Fibroblast of peridontal ligament (primary cell): ENCODE data around the gene NOP58.
"Not testable (repeated sequence)": the region's sequence is repeated elsewhere in the genome, so short reads cannot be mapped to it uniquely, and the experiment has no call there.

ENCODE experiments used
- DNase-seq: peaks from one replicate; pipeline ENCODE4 v3.0.0-alpha.2; 2010; ENCODE audit errors: extremely low read depth

NOP58 gene

DNA sequence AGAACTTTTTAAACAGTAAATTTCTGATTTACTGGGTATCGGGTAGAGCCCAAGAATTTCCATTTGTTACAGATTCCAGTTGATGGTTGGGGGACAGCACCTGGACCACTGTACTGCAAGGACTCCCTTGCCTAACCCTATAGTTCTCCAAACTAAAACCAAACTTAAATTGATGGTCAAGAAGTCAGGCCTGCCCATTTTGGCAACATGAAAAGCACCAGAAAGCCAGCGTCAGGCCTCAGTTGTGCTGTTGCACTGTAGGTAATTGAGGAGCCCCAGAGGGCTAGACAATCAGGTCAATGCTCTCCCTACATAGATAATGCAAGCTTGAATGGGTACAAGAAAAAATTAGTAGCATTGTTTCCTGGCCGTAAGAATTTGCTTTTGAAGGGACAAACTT is 40.5 kb downstream of the NOP58 start:
- no peak for DNase-seq

DNA sequence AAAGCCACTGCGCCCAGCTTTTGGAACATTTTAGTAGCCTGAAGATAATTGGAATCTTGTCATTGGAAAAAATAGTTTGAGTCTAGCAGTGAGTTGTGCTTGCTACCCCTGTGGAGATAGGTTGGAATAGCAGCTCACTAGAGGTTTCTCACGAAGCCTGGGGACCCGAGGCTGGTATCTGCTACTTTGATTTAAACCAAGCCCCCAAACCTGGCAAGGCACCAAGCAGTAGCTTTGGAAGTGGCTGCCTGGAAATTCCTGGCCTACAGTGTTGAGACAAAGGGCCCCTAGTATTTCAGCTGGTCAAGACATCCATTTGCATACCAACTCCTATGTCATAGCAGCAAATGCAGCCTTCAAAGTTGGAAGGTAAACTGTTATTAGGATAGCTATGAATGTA is 42.1 kb downstream of the NOP58 start:
- no peak for DNase-seq

DNA sequence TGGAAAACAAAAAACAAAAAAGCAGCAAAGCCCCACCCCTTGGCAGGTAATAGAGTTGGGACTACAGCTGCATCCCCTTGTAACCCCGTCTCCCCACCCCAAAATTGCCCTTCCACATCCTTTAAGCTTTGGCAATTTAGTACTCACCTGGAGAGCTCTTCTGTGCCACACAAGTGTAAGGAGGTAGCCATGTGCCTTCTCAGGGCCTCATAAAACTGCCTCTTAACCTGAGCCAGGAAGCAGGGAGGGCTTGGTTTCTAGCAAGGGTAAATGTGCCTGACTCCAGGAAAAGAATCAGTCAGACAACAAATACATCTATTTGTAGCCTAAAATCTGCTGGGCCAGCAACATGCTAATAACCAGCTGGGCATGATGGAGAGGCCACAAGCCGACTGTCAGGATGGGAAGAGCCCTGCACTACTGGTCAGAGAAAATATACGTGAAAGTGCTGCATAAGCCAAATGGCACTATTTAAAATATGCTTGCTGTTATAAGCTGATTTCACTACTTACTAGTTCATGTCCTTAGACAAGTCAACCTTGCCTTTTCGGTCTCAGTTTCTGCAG is 46.3 kb downstream of the NOP58 start:
- no peak for DNase-seq

DNA sequence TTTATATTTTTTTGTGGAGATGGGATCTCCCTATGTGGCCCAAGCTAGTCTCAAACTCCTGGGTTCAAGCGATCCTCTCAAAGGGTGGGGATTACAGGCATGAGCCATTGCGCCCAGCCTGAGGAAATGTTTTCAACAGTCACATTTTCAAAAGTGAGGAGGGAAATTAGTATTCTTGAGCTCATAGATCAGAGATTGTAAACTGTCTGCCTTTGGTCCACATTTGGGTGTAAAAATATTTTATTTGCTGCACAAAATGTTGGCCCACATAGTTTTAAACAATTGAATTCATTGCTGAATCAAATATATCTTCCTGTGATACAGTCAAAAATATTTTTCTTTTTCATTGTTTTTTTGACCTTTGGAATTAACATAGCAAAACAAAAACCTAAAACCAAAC is 48.6 kb downstream of the NOP58 start:
- DNase-seq = no peak

DNA sequence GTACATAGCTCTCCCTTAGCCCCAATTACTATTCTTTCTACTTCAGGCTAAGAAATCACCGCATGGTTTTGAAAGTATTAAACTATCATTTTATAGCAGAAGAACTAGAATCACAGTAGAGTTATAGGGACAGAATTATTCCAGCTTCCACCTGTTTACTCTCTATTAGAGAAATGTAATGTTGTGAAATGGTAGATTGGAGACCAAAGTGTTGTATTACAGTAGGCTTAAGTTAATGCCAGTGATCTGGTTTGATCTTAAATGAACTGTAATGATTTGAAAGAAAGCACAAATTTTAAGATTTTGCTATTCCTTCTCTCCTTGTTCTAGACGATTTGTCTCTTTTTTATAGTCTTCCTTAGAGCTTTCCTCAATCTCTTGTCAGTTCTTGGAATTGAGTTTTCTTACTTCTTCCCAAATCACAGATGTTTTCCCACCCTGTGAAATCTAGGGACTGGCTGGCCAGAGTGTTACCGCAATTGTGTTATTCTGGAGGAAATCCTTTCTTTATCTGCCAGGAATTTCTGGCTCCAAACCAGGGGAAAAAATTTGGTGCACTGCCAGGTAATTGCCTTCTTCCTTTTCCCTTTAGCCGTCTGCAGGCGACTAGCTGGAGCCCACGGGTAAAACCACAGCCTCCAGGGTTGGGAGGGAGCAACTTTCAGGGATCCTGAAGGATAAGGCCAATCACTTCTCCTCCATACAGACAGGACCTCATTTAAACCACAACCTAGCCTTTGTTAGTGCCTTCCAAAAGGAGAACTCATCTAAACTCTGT is 51.7 kb downstream of the NOP58 start:
- DNase-seq = peak; percentile 97

DNA sequence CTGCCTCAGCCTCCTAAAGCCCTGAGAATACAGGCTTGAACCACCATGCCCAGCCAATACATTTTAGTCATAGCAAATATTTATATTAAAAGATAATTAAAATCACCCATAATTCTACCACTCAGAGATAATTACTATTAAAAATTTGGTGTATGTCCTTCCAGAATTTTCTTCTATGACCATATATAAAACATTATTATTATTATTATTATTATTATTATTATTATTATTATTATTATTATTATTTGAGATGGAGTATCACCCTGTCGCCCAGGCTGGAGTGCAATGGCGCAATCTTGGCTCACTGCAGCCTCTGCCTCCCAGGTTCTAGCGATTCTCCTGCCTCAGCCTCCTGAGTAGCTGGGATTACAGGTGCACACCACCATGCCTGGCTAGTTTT is 54.8 kb downstream of the NOP58 start:
- DNase-seq = not testable (repeated sequence)

DNA sequence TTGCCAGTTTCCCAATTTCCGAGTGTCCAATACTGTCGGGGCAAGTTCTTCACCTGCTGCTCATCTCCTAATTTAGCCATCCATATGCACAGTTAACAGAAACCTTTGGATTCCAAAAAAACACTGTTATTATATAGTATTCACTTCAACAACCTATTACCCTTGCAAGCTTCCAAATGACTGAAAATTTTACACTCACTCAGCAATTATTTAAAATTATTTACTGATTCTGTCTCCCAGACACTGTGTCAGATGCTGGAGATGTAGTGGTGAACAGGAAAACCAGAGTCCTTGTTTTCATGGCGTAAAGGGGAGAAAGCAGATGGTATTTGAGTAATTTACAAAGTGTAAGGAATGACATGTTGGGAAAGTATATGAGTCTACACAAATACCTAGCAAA is 56.9 kb downstream of the NOP58 start:
- DNase-seq = no peak

DNA sequence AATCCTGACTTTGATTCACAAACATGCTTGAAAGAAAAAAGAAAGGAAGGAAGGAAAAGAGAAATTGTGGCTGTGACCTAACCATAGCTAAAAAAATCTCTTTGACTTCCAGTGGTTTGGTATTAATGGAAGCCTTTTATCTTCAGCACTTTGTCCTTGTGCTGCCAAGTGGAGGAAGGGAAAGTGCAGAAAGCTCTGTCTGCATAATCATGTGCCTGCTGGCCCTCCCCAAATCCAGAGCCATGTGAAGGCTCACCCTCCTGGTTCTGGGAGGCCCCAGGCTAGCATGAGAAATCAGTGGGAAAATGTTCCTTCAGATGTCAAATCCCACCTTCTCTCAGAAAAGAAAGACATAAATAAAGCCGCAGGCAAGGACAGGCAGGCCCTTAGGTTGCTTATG is 62.3 kb downstream of the NOP58 start:
- DNase-seq = no peak

DNA sequence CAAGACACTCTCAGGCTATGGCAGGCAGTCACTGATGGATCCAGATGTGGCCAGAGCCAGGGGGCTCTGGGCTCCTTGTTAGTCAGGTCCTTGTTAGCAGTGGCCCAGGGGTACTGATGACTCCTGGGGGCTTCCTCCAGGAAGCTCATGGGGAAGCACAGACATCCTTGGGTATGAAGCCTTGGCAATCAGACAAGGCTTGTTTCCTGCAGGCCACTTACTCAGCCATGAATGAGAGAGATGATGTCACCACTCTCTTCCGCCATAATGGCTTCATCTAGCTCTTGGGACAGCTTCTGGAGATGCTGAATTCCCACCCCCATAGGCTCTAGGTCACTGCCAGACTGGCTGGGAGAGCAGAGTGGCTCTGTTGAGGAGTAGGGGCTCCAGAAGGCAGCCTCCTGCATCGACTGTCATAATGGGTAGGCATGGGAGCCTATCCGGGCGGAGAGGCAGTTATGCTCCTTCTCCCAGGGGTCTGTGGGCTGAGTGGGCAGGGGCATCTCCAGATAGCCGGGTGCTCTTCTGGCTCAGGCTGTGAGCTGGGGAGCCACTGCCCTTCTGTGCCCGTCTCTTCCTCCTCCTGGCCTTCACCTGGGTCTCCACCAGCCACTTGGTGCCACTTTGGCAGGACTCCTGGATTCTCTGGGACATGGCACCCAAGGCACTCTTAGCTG is 70.4 kb downstream of the NOP58 start:
- no peak for DNase-seq

DNA sequence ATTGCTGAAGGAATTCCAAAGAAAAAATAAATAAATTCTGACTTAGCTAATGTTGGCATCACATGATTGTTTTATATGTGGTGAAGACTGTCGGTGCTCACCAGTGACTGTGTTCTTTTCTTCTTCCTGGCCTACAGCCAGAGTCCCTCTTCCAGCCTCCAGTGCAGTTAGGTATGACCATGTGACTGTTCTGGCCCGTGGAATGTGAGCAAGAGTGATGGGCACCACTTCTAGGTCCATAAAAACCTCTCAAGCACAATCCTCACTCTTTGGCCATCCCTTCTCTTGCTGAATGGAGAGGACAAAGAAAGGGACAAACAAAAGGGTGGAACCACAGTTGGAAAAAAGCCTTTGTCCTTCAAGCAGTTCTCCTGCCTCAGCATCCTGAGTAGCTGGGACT is 71.6 kb downstream of the NOP58 start:
- DNase-seq = no peak

DNA sequence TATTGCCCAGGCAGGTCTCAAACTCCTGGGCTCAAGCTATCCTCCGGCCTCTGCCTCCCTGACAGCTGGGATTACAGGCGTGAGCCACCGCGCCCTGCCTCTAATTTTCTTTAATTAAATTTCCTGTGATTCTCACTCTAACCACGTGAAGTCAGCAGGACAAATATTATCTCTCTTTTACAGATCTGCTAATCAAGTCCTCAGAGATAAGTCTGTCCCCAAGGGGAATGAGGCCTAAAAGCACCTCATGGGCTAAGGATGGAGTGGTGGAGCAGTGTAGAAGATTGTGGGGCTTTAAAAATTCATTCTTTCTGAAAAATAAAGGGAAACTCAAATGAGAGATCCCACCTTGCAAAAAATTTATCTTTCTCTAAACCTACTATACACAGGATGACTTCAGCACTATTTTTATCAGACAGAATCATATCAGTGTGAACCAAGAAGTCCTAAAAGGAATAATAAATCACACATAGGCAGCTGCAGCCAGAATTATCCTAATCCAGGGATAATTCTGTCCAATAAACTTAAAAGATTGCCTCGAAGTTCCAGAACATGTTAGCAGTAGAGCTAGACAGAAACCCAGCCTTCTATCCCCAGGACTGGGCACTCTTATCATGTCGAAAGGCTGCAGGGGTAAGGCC is 72.3 kb downstream of the NOP58 start:
- DNase-seq = no peak

DNA sequence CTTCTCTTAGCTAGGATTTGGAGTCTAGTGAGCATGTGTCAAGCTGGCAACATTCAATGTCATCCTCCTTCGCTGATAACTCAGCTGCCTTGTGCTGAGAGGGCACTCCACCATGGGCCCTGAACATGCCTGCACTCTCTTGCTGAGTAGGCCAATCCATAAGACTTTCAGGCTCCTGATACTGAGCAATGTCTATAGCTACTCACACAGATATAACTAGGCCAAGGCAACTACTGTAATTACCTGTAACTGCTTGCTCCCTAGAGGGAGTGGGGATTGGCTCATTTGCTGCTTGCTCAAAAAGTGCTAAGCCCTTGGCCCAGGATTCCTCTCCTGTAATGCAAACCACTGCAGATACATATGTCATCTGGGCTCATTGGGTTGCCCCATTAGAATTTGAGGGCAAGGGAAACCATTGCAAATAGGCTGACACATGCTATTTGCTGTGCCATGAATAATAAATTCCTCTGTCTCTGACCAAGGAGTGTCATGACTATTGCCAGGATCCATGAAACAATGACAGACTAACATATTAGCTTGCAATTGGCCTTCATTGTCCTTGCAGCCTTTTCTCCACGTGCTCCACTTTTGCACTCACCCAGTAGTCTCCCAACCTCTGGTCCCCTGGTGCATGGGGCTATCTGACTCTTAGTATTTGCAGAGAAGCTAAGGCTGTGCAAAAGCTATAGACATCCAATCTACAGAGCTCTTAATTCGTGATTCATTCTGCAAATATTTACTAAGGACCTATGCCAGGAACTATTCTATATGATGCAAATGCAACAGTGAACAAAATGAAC is 73.7 kb downstream of the NOP58 start:
- DNase-seq = peak; percentile 28

DNA sequence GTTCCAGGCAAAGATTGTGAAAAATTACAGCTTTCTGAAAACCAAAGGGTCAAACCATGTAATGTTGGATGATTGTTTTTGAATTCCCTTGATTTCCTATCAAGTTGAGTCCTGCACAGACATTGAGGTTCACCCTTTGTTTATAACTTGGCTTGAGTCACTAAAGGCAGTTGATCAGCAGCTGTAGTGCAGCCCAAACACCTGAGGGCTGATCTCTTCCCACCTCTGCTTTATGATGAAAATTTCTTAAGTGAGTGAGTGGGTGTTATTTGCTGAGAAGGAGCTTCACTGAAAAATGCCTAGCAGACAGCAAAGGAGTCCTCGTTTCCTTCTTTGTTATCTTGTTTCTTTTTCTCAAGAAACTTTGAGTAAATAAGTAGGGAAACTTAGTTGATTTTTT is 78.6 kb downstream of the NOP58 start:
- no peak for DNase-seq

DNA sequence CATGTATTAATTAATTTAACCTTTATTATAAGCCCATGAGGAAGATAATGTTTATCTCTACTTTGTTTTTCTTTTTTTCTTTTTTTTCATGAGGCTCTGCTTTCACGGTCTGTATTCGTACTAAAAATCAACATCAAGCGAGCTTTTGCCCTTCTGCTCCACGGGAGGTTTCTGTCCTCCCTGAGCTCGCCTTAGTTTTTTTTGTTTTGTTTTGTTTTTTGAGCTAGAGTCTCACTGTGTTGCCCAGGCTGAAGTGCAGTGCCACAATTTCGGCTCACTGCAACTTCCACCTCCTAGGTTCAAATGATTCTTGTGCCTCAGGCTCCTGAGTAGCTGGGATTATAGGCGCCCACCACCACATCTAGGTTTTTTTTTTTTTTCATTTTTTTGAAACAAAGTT is 80.6 kb downstream of the NOP58 start:
- no peak for DNase-seq
